DOHH2 (cell line): ENCODE measurements around the gene CCDC88B.

ENCODE experiments used
- EZH2phosphoT487 ChIP-seq: fragments of 200-600 bp; sonication (generic); IDR thresholded peaks from 2 replicates; pipeline ENCODE4 v1.6.1; 2017; ENCODE audit warnings: borderline replicate concordance, mild to moderate bottlenecking, antibody characterized with exemption, low read length, moderate library complexity, mixed read lengths
- TF ChIP-seq, protein P1 (sequence below): fragments of 200-600 bp; sonication (generic); IDR thresholded peaks from one replicate; pipeline ENCODE4 v1.5.1; 2014; ENCODE audit warnings: antibody characterized with exemption, mild to moderate bottlenecking, low read depth, low read length; ENCODE audit not compliant: poor library complexity, severe bottlenecking

- TF ChIP-seq, protein P1, sequence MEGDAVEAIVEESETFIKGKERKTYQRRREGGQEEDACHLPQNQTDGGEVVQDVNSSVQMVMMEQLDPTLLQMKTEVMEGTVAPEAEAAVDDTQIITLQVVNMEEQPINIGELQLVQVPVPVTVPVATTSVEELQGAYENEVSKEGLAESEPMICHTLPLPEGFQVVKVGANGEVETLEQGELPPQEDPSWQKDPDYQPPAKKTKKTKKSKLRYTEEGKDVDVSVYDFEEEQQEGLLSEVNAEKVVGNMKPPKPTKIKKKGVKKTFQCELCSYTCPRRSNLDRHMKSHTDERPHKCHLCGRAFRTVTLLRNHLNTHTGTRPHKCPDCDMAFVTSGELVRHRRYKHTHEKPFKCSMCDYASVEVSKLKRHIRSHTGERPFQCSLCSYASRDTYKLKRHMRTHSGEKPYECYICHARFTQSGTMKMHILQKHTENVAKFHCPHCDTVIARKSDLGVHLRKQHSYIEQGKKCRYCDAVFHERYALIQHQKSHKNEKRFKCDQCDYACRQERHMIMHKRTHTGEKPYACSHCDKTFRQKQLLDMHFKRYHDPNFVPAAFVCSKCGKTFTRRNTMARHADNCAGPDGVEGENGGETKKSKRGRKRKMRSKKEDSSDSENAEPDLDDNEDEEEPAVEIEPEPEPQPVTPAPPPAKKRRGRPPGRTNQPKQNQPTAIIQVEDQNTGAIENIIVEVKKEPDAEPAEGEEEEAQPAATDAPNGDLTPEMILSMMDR, result no peak
- no peak for TF ChIP-seq EZH2phosphoT487
Measured at GRCh38 chr11:64361659-64362058, 21.7 kb downstream of the CCDC88B start.
